ENCODE data around the gene TRIM29. TPM values are rescaled to one million over a fixed set of nuclear protein-coding genes. Genes with fewer than 3 reads are reported as not detected.

Gene TRIM29
- total and polyA plus RNA-seq, 2 of the 13 experiments (the other 11 are each of a cell fraction or from before 2014, with no cell fraction given): 0.86 TPM

DNA sequence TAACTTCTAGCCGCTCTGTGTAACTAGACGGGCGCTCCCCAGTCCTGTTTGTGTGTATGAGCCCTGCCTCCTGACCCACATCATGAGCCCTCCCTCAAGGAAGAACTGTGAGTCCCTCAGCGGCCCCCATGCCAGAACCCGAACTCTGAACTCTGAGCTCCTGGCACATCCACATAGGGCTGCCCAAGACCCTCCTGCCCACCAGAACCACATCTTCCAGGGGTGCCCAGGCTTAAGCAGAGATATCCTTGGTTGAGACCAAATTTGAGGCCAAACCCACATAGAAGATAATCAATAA, 3.0 kb downstream of the TRIM29 start:
- BruUV-seq (replicated peaks): no TSS peak
- no peak overlapping the region for H3K4me3 ChIP-seq (replicated peaks in 1 of 3; ENCODE audit: insufficient read depth in 1 of 3, low read depth in 2 of 3, low read length in 3 of 3)
- H3K27ac ChIP-seq (ENCODE audit: extremely low read length, insufficient read depth, low read length): no peak overlapping the region
- intact Hi-C loops (cut with micrococcal nuclease; ENCODE audit: unreplicated experiment) (no loop called here), in situ Hi-C loops (cut with HindIII; ENCODE audit: extremely low pct_ligation_motif_present, low pct_unique_long_range_greater_than_20kb) (no loop called here)
- H3K4me2 ChIP-seq (ENCODE audit: low read depth, low read length): no peak overlapping the region
- no peak overlapping the region for H2AFZ ChIP-seq (ENCODE audit: low read length)
- H3K79me2 ChIP-seq (ENCODE audit: insufficient read depth, low read length): no peaks in the 10 kb centered on the region
- H3K36me3 ChIP-seq (replicated peaks in 1 of 2; ENCODE audit: control insufficient read depth in 1 of 2, insufficient read depth in 2 of 2, low read length in 2 of 2): no peaks in the 10 kb centered on the region
- no peaks in the 10 kb centered on the region for H4K20me1 ChIP-seq (ENCODE audit: insufficient read depth, low read length)
- 0% methylated on average over 2 of the region's 5 CpGs for WGBS (ENCODE audit: low lambda C conversion rate)
- no peak overlapping the region for H3K9ac ChIP-seq (ENCODE audit: insufficient read depth, low read depth, low read length)
- ATAC-seq (no peak), DNase-seq (ENCODE audit: low spot score) (no peak), FAIRE-seq (no peak)
- H3K4me1 ChIP-seq (ENCODE audit: insufficient read depth, low read length): 0 out of 2 replicates have a peak, but pooled peaks cover 2% of the 10 kb centered on the region
- peaks cover 21 to 79% of the 10 kb centered on the region in 2 experiments for H3K27me3 ChIP-seq (ENCODE audit: control insufficient read depth in 1 of 2, insufficient read depth in 2 of 2, low read length in 2 of 2)
- ChIA-PET CTCF (ENCODE audit: low intra/inter-chr PET ratio, low total read pairs) (no interaction called here), POLR2A (no interaction called here)
- TF ChIP-seq THAP9 (CRISPR knock-in tag; IDR thresholded peaks at IDR 0.05; ENCODE audit: borderline replicate concordance) (no peak), TSC22D2 (CRISPR knock-in tag; IDR thresholded peaks at IDR 0.05; ENCODE audit: borderline replicate concordance) (no peak), SRY (CRISPR knock-in tag; IDR thresholded peaks at IDR 0.05) (no peak)
- no peaks in the 10 kb centered on the region for H3K9me3 ChIP-seq (ENCODE audit: low read length)

- BruUV-seq (replicated peaks): no TSS peak
- POLR2A ChIA-PET: no interaction called here
- Histone ChIP-seq H3K4me1 (ENCODE audit: insufficient read depth, low read length) (0 out of 2 replicates have a peak, but pooled peaks cover 7% of the 10 kb centered on the region), H3K27me3 (ENCODE audit: control insufficient read depth in 1 of 2, insufficient read depth in 2 of 2, low read length in 2 of 2) (peaks cover 22 to 82% of the 10 kb centered on the region in 2 experiments), H3K9ac (ENCODE audit: insufficient read depth, low read depth, low read length) (no peak overlapping the region), H3K9me3 (ENCODE audit: low read length) (no peaks in the 10 kb centered on the region), H3K79me2 (ENCODE audit: insufficient read depth, low read length) (no peaks in the 10 kb centered on the region), H3K4me3 (replicated peaks in 1 of 3; ENCODE audit: insufficient read depth in 1 of 3, low read depth in 2 of 3, low read length in 3 of 3) (no peak overlapping the region), H3K27ac (ENCODE audit: extremely low read length, insufficient read depth, low read length) (no peak overlapping the region), H3K36me3 (replicated peaks in 1 of 2; ENCODE audit: control insufficient read depth in 1 of 2, insufficient read depth in 2 of 2, low read length in 2 of 2) (no peaks in the 10 kb centered on the region), H4K20me1 (ENCODE audit: insufficient read depth, low read length) (no peaks in the 10 kb centered on the region), H2AFZ (ENCODE audit: low read length) (no peak overlapping the region), H3K4me2 (ENCODE audit: low read depth, low read length) (no peak overlapping the region)
- intact Hi-C loops (cut with micrococcal nuclease; ENCODE audit: unreplicated experiment): no loop called here
- DNase-seq (ENCODE audit: low spot score) (no peak), ATAC-seq (no peak), FAIRE-seq (no peak)
- in situ Hi-C loops (cut with HindIII; ENCODE audit: extremely low pct_ligation_motif_present, low pct_unique_long_range_greater_than_20kb): no loop called here
- CTCF ChIA-PET (ENCODE audit: low intra/inter-chr PET ratio, low total read pairs): no interaction called here
- 29% methylated on average over 11 of the region's 14 CpGs for WGBS (ENCODE audit: low lambda C conversion rate)
- no peak for TF ChIP-seq ETS1 (CRISPR knock-in tag; IDR thresholded peaks at IDR 0.05)
- TF ChIP-seq SAP130 (CRISPR knock-in tag; IDR thresholded peaks at IDR 0.05; ENCODE audit: low read depth): no peak
- no peak for TF ChIP-seq ZNF441 (CRISPR knock-in tag; IDR thresholded peaks at IDR 0.05; ENCODE audit: borderline replicate concordance)
- TF ChIP-seq GRHL1 (CRISPR knock-in tag; conservative IDR thresholded peaks at IDR 0.05): no peak
- TF ChIP-seq PTBP1 (IDR thresholded peaks at IDR 0.05; ENCODE audit: low read depth, low read length, poor library complexity, severe bottlenecking): no peak
Measured at GRCh38 chr11:120134106-120134930, 3.6 kb downstream of the TRIM29 start.

Data from HepG2 (cell line).